ENCODE data around the gene DLL3. TPM values are rescaled to one million over a fixed set of nuclear protein-coding genes. Genes with fewer than 3 reads are reported as not detected.

DLL3 gene
- total and polyA plus RNA-seq, 2 experiments from 2014 or later: 9.8 to 15.6 TPM

GRCh38 chr19:39473443-39473960 is 25.2 kb upstream of the DLL3 start:
- H3K27me3 ChIP-seq (ENCODE audit: insufficient read depth): no peaks in the 10 kb centered on the region
- H3K79me2 ChIP-seq (replicated peaks; ENCODE audit: insufficient read depth): no peaks in the 10 kb centered on the region; the same call in 1 of the 2 replicates
- TF ChIP-seq ZNF114 (CRISPR knock-in tag; IDR thresholded peaks at IDR 0.05) (no peak), ETS1 (IDR thresholded peaks at IDR 0.05) (no peak), JUNB (IDR thresholded peaks at IDR 0.05; ENCODE audit: unreplicated experiment) (no peak), ZNF462 (CRISPR knock-in tag; IDR thresholded peaks at IDR 0.05) (no peak), NANOG (IDR thresholded peaks at IDR 0.05; ENCODE audit: borderline replicate concordance) (no peak), STAT1 (IDR thresholded peaks at IDR 0.05; ENCODE audit: unreplicated experiment) (no peak), EZH2phosphoT487 (IDR thresholded peaks at IDR 0.05; ENCODE audit: unreplicated experiment) (no peak), REST (IDR thresholded peaks at IDR 0.05; ENCODE audit: unreplicated experiment) (no peak), ZNF331 (CRISPR knock-in tag; IDR thresholded peaks at IDR 0.05; ENCODE audit: low read depth) (no peak)
- DNase-seq (ENCODE audit: low spot score) (no peak), ATAC-seq (no peak)
- 0 out of 2 replicates have a peak, but pooled peaks cover 10% of the 10 kb centered on the region for H4K20me1 ChIP-seq (replicated peaks; ENCODE audit: insufficient read depth)
- H3K4me1 ChIP-seq (ENCODE audit: insufficient read depth): no peaks in the 10 kb centered on the region
- no peaks in the 10 kb centered on the region; the same call in 2 of the 3 replicates for H3K9me3 Mint-ChIP-seq
- no peak overlapping the region for H3K4me3 ChIP-seq
- H3F3A ChIP-seq (replicated peaks; ENCODE audit: low read depth): peaks cover 12% of the 10 kb centered on the region; the same call in 1 of the 2 replicates
- peaks cover 8% of the 10 kb centered on the region; the same call in 2 of the 3 replicates for H3K4me1 Mint-ChIP-seq
- no peak overlapping the region for H3K4me3 Mint-ChIP-seq
- no peak overlapping the region for H3K27ac ChIP-seq (ENCODE audit: low read depth)
- peaks cover 24% of the 10 kb centered on the region for H3K36me3 ChIP-seq (ENCODE audit: insufficient read depth)
- H3K27me3 Mint-ChIP-seq (ENCODE audit: insufficient read depth, low read depth, poor library complexity): peaks cover 15% of the 10 kb centered on the region
- no peak overlapping the region for H3K27ac Mint-ChIP-seq
- no peak overlapping the region for H3K4me2 ChIP-seq
- H2AFZ ChIP-seq: no peak overlapping the region
- no peaks in the 10 kb centered on the region for H3K9me2 ChIP-seq (ENCODE audit: insufficient read depth)
- H3K36me3 Mint-ChIP-seq (ENCODE audit: low read depth): peaks cover 70% of the 10 kb centered on the region
